Nucleus accumbens (tissue), 56 donors: ENCODE results near the gene SHANK3.
"Not testable (repeated sequence)": the region's sequence is repeated elsewhere in the genome, so short reads cannot be mapped to it uniquely, and the experiment has no call there.

ENCODE experiments used
- DNase-seq, 56 donors: peaks; one replicate each; lab custom pipeline; 2025; lab: John Stamatoyannopoulos, UW

SHANK3 gene

DNA sequence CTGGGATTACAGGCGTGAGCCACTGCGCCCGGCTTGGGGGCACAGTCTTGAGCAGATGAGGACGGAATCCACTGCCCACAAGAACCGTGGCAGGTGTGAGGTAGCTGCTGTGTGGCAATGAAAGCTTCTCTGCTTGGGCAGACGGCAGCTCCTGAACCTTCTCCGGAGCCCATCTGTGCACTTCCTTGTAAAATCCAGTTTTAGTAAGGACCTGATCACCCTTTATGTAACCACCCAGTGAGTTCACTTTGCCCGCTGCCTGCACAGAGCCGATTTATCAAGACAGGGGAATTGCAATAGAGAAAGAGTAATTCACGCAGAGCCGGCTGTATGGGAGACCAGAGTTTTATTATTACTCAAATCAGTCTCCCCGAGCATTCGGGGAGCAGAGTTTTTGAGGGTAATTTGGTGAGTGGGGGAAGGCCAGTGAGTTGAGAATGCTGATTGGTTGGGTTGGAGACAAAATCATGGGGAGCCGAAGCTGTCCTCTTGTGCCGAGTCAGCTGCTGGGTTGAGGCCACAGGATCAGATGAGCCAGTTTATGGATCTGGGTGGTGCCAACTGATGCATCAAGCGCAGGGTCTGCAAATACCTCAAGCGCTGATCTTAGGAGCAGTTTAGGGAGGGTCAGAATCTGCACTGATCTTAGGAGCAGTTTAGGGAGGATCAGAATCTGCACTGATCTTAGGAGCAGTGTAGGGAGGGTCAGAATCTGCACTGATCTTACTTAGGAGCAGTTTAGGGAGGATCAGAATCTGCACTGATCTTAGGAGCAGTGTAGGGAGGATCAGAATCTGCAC lies 29.4 kb upstream of the SHANK3 start:
- DNase-seq = not testable (repeated sequence)

DNA sequence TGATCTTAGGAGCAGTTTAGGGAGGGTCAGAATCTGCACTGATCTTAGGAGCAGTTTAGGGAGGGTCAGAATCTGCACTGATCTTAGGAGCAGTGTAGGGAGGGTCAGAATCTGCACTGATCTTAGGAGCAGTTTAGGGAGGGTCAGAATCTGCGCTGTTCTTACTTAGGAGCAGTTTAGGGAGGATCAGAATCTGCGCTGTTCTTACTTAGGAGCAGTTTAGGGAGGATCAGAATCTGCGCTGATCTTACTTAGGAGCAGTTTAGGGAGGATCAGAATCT lies 28.9 kb upstream of the SHANK3 start:
- DNase-seq = not testable (repeated sequence)

DNA sequence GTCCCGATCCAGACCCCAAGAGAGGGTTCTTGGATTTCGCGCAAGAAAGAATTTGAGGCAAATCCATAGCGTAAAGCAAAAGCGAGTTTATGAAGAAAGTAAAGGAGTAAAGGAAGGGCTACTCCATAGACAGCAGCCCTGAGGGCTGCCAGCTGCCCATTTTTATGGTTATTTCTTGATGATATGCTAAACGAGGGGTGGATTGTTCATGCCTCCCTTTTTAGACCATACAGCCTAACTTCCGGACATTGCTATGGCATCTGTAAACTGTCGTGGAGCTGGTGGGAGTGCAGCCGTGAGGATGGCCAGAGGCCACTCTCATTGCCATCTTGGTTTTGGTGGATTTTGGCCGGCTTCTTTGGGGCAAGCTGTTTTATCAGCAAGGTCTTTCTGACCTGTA lies 19.4 kb upstream of the SHANK3 start:
- DNase-seq = no peak

DNA sequence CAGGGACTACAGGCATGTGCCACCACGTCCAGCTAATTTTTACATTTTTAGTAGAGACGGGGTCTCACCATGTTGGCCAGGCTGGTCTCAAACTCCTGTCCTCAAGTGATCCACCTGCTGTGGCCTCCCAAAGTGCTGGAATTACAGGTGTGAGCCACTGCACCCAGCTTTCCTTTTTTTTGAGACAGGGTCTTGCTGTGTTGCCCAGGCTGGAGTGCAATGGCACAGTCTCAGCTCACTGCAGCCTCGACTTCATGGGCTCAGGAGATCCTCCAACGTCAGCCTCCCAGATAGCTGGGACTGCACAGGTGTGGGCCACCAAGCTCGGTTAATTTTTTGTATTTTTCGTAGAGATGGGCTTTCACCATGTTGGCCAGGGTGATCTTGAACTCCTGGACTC lies 18.0 kb upstream of the SHANK3 start:
- not testable (repeated sequence) for DNase-seq

DNA sequence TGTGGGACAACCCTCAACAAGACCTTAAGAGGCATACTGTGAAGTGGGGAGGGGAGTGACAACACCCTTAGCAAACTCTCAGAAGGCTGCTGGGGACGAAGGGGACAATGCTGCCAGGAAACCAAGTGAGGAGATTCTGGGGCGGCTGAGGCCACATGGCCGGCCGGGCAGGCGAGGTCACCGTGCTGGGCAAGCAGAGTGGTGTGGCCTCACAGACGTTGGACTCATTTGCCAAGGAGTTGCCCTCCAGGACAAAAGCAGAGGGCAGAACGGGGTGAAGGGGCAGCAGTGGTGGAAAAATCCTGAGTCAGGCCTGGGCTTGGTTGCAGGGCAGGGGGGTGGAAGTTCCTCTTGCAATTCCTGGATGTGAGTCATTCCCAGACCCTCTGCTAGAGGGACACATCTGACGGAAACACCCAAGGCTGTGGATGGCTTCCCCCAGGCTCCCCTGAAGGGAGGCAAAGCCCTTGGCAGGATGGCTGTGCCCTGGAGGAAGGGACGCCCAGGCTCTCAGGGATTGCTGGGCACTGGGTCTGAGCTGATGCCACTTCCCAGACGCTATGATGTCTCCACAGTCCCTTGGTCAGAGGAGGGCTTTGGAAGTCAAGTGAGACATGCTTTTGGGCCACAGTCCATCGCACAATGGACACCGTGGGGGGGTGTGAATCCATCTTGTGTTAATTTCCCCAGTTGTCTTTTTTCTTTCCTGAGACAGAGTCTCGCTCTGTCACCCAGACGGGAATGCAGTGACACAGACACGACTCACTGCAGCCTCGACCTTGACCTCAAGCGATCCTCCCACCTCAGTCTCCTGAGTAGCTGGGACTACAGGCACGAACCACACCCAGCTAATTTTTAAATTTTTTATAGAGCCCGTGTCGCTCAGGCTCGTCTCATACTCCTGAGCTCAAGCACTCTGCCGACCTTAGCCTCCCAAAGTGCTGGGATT lies 16.2 kb upstream of the SHANK3 start:
- DNase-seq = no peak

GRCh38 chr22:50657925-50658324 lies 14.7 kb upstream of the SHANK3 start:
- no peak for DNase-seq

DNA sequence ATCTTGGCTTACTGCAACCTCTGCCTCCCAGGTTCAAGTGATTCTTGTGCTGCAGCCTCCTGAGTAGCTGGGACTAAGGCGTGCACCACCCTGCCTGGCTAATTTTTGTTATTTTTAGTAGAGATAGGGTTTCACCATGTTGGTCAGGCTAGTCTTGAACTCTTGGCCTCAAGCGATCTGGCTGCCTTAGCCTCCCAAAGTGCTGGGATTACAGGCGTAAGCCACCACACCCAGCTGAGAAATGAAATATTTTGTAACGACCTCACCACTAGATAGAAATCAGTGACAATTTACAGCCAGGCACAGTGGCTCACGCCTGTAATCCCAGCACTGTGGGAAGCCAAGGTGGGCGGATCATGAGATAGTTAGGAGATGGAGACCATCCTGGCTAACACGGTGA lies 12.9 kb upstream of the SHANK3 start:
- DNase-seq = not testable (repeated sequence)

DNA sequence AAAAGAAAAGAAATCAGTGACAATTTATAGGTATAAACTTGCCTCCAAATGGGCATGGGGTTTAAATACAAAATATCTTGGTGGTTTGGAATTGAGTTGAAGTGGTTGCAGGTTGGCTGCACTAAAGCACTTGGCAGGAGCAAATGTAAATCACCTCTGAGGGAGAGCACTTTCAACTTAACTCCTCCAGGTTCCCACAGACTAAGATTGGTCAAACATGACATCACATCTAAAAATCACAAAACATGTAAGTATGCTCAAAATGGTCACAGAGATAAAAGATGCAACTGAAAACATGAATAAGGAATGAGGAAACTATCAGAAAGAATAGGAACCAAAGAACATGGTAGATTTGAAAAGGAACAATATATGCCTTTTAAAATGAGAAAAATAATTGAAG lies 12.3 kb upstream of the SHANK3 start:
- no peak for DNase-seq

DNA sequence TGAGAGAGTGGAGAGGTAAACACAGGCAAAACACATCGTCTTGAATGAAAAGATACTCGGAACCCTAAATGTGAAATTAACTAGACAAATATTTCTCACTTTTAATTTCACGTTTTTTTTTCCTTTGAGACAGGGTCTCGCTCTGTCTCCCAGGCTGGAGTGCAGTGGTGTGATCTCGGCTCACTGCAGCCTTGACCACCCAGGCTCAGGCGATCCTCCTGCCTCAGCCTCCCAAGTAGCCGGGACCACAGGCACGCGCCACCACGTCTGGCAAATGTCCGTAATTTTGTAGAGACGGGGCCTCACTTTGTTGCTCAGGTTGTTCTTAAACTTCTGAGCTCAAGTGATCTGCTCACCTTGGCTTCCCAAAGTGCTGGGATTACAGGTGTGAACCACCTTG lies 7.4 kb upstream of the SHANK3 start:
- DNase-seq = no peak

DNA sequence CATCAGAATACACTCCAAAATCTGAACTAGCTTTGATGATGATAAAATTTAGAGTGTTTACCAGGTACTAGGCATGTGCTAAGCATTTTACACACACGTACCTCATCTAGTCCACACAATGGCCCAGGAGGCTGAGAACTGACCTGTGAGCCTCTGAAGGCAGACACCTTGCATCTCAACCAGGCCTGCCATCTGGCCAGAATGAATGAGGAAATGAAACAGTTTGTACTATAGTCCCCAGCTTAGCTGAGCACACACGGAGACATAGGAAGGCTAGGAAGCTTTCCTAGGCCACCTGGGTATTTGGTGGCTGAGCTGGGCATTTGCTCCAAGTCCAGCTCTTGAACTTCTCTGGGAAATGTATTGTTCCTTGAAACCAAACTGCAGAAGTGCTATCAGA lies 6.9 kb upstream of the SHANK3 start:
- no peak for DNase-seq

DNA sequence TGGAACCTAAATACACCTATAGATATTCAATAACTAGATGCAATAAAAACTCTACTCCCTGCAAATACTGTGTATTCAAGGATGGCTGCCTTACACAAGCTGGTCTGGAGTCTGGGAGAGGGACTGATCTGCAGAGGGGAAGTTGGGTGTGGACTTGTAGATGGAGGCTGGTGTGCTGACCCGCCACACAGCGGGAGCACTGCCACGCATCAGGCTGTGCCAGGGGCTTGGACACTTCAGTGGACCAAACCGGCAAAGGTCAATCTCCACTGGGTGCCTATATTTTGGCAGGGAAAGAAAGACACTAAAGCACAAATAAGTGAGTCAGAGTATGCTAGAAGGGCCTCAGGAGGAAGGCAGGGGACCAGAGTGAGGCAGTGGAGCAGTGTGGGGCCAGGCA lies 2.1 kb upstream of the SHANK3 start:
- no peak for DNase-seq

- no peak for DNase-seq
Observed at GRCh38 chr22:50670914-50671538, 1.6 kb upstream of the SHANK3 start.

DNA sequence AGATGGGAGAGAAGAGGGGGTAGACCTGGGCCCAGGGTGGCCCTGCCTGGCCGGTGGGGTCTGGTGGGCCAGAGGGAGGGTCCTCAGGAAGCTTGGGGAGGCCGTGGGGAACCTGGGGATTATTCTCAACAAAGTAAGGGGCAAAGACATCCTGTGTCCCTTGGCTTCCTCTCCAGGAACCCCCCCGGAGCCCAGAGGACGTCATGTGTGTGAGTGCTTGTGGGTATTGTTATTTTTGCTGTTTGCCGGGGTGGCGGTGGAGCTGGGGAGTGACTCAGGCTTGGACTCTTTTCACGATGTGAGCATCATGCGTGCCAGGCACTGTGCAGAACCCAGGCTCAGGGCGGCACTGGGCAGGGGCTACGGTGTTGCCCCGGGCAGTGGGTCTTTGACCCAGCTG lies 982 bp upstream of the SHANK3 start:
- DNase-seq = no peak

DNA sequence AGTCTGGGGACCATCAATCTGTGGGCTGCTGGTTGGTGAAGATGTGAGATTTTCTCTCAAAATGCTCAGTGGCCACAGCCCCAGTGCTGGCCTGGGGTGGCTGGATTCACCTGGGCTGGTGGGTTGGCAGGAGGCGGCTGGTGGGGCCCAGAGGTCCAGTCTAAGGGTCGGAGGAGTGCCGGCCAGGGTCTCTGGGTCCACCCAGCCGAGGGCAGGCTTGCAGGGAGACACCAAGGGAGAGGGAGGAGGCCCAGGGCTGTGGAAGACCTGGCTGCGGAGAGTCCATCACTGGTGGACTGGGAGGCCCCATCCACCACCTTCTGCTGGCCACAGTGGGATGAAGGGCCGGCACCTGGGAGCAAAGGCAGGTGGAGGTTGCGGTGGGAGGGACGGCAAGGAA lies 582 bp upstream of the SHANK3 start:
- DNase-seq = no peak

DNA sequence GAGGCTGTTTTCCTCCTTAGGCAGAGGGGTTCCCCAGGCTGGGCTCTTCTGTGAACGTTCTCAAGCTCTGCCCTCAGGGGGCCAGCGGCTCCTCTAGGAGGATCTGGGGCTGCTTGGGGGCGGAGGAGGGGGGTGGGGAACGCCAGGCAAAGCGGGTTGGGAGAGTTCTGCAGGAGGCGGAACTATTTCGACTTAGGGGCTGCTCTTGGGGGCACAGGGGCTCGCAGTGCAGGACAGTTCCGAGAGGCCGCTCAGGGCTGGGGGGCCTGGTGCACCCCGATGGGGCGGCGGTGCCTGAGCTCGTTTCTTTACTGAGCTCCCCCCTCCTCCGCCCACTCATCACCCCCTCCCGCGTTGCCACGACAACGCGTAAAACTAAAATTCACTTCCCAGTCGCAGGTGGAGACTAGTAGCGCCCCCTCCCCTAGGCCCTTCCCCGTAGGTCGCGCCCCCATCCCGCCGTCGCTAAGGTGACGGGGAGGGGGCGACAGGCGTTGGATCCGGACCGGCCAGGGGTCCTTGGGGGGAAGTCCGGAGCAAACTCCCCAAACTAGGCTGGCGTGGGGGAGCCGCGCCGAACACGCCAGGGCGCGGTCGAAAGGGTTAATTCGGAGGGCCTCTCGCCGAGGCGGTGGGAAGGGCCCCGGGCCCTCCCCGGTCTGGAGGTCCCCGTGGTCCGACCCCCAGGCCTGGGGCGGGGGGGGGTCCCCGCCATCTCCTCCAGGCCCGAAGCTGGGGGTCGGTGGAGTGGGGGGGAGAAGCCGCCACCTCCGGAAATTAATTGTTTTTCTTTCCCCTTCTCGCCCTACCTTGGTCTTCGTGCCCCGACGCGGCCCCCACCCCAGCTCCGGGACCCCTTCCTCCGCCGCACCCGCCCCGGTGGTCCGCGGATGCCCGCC lies 857 bp downstream of the SHANK3 start:
- DNase-seq = peak in 24 of 56 donors; percentile 18 to 73 (median 45)

DNA sequence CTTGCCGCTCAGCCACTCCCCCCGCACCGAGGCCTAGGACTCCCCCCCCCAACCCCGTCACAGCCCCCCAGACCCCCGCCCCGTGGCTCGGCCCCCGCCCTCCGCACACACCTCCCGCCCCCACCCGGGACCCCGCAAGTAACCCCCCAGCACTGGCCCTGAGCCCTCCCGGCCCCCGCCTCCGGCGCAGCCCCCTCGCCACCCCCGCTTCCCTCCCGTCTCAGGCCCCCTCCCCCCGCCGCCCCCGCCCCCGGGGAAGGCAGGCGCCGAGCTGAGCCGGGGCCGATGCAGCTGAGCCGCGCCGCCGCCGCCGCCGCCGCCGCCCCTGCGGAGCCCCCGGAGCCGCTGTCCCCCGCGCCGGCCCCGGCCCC lies 1.5 kb downstream of the SHANK3 start:
- DNase-seq = no peak

DNA sequence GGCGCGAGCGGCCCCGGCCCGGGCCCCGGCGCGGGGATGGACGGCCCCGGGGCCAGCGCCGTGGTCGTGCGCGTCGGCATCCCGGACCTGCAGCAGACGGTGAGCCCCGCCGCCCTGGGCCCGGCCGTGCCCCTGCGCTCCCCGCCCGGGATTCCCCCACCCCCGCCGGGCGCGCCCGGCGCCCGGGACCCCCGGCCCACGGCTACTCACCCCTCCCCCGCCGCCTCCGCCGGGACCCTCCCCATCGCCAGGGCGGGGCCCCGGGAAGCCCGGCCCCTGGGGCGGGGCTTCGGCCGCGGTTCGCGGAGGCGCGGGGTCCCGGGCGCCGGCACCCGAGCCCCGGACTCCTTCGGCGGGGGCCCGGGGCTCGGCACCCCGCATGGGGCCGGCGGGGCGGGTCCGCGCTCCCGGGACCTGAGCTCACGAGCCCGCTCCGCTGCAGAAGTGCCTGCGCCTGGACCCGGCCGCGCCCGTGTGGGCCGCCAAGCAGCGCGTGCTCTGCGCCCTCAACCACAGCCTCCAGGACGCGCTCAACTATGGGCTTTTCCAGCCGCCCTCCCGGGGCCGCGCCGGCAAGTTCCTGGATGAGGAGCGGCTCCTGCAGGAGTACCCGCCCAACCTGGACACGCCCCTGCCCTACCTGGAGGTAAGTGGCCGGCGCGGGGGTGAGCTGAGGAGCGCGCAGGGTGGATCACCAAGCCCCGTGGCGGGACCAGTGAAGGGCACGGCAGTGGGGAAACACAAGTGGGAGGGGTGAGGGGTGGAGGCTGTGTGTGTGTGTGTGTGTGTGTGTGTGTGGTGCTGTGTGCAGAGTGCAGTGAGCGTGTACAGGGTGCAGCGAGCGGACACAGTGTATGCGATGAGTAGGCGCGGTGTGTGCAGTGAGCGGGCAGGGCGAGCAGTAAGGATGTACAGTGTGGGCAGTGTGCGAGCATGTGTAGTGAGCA lies 2.3 kb downstream of the SHANK3 start:
- DNase-seq = peak in 2 of 56 donors; percentile 32 to 52

DNA sequence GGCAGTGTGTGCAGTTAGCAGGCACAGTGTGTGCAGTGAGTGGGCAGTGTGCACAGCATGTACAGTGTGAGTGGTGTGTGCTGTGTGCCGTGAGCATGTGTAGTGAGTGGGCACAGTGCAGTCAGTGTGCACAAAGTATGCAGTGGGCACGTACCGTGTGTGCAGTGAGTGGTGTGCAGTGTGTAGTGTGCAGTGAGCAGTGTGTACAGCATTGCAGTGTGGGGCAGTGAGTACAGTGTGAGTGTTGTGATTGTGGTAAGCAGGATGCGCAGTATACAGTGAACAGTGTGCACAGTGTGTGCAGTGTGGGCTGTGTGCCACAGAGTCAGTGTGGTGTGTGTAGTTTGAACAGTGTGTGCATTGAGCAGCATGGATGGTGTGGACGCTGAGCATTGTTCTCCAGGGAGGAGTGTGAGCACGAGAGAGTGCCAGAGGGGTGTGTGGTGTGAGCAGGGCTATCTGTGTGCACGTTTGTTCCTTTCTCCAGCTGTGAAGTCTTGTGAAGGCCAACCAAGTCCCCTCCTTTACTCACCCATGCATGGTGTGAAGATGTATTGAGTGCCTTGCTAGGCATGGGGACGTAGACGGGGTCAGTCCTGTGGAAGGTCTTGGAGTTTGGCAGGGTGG lies 3.0 kb downstream of the SHANK3 start:
- no peak for DNase-seq

- DNase-seq = no peak
Observed at GRCh38 chr22:50676180-50676636, 3.6 kb downstream of the SHANK3 start.
